HG03025 (cell line): Measurements from ENCODE around the gene SIN3A.
"Not testable (repeated sequence)": the region's sequence is repeated elsewhere in the genome, so short reads cannot be mapped to it uniquely, and the experiment has no call there.

Experiments
- ATAC-seq: cut with Tn5 transposase; IDR thresholded peaks from one replicate; pipeline ENCODE4 v1.9.1; 2021; ENCODE audit warnings: mild to moderate bottlenecking, moderate library complexity; ENCODE audit not compliant: unreplicated experiment, low FRiP score

The SIN3A gene

DNA sequence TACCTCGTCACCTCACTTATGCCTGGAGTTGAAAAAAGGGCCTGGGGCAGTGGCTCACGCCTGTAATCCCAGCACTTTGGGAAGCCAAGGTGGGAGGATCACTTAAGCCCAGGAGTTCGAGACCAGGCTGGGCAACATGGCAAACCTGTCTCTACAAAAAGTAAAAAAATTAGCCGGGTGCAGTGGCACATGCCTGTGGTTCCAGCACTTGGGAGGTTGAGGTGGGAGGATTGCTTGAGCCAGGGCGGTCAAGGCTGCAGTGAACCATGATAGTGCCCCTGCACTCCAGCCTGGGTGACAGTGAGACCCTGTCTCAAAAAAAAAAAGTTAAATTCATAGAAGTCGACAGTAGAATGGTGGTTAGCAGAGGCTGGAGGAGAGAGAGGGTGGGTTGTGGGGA, 109.3 kb downstream of the SIN3A start:
- ATAC-seq, result no peak

- no peak for ATAC-seq
These were observed 111.8 kb downstream of the SIN3A start for GRCh38 chr15:75339531-75340240.

DNA sequence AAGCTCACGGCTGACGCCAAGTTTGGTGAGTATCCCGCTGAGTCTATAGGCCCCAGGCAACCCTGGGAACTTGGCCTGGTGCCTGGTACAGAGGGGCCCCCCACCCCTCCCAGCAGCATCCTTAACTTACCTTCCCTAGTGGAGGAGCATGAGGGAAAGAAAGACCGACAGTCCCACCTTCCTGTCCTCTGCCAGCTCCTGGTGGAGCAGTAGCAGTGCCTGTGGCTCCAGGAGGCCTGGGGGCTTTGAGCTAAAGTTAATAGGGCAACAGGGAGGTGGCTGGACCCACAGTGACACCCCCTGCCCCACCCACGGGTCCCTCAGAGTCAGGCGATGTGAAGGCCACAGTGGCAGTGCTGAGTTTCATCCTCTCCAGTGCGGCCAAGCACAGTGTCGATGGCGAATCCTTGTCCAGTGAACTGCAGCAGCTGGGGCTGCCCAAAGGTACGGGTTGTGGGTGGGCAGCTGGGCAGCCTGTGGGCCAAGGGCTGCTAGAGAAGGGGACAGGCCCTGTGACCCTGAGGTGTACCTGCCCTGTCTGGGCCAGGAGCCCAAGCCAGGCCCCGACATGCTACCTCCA, 112.7 kb downstream of the SIN3A start:
- no peak for ATAC-seq

- no peak for ATAC-seq
These were observed 115.7 kb downstream of the SIN3A start, which contains the start of gene COMMD4 for GRCh38 chr15:75335705-75336355. TSS of gene COMMD4 (plus strand) at chr15:75336063. CDS start at chr15:75336090, 27 bp downstream.

DNA sequence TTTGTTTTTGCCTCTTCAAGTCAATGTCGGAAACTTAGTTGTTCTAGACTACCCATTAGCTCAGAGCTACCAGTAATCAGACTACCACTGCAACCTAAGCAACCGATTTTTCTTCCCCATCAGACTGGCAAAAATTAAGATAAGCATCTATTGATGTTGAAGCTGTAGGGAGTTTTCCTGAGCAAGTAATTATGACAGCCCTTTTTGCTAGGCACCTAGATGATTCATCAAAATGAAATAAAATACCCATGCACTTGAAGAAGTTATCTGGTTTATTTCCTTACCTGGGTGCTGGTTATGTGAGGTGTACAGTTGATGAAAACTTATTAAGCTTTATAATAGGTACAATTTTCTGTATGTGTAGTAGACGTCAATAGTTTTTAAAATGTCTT, 116.2 kb downstream of the SIN3A start:
- ATAC-seq, result no peak

DNA sequence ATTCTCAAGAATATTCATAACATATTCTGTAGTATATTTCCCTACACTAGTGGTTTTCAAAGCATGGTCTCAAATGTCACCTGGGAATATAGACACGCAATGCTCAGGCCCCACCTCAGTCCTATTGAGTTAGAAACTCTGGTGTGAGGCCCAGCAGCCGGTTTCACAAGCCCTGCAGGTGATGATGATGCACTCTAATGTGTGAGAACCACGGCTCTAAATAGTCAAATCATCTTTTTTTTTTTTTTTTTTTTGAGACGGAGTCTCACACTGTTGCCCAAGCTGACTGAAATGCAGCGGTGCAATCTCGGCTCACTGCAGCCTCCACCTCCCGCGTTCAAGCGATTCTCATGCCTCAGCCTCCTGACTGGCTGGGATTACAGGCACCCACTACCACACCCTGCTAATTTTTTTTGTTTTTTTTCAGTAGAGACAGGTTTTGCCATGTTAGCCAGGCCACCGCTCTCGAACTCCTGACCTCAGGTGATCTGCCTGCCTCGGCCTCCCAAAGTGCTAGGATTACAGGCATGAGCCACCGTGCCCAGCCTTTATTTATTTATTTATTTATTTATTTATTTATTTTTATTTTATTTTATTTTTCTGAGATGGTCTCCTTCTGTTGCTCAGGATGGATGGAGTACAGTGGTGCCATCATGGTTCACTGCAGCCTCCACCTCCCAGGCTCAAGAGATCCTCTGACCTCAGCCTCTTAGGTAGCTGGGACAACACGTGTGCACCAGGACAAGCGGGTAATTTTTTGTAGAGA, 117.7 kb downstream of the SIN3A start:
- not testable (repeated sequence) for ATAC-seq

DNA sequence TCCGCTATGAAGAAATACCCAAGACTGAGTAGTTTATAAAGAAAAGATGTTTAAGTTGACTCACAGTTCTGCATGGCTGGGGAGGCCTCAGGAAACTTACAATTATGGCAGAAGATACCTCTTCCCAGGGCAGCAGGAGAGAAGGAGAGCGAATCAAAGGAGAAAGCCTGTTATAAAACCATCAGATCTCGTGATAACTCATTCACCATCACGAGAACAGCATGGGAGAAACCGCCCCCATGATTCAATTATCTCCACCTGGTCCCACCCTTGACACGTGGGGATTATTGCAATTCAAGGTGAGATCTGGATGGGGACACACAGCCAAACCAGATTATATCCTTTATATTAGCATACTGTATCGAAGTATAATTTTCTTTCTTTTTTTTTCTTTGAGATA, 119.4 kb downstream of the SIN3A start:
- not testable (repeated sequence) for ATAC-seq

DNA sequence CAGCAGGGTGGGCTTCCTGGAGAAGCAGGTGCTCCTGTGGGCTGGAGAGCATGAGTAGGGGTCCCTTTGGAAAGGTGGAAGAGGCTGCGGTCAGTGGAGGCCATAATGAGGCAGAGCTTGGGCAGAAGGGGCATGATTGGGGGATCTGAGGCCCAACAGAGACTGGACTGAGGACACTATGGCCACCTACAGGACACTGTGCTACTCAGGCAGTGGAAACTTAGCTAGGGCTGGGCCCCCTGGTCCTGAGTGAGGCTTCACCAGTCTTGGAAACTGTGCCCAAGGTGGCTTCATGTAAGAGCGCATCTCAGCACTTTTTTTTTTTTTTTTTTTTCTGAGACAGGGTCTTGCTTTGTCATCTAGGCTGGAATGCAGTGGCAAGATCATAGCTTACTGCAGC, 121.9 kb downstream of the SIN3A start:
- no peak for ATAC-seq

DNA sequence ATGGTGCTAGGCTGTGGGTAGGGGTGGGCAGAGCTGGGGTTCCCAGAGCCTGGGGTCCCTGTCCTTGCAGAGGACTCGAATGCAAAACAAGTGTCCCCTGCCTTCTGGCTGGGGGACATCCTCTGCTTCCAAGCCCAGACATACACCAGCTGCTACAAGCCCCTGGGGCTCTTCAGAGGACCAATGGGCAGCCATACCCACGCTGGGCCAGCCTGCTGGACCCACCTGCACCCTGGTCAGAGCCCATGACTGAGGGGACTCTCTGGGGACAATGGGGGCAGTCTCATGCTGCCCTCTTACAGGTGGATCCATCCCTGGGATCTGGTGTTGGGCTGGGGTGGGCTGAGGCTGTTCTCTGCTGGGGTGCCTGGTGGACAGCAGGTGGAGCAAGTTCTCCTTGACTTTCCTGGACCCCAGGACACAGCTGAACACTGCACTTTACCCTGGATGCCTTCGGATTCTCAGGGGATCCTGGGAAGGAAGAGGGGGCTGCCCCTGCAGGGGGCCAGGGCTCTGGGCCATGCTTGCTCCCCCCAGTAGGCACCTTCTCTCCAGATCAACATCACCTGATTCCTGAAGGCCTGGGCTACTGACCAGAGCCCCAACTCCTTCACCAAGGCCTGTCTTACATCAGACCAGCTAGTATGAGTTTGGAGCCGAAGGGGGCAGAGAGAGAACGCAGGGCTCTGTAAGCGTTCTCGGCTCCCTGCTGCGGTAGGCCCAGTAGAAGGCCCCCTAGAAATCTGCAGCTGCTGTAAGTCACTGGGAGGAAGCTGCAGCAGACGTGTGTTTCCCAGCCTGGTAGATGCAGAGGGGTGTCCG, 122.8 kb downstream of the SIN3A start:
- ATAC-seq, result no peak

GRCh38 chr15:75327491-75327890, 124.0 kb downstream of the SIN3A start:
- no peak for ATAC-seq

GRCh38 chr15:75327005-75327404, 124.5 kb downstream of the SIN3A start:
- no peak for ATAC-seq

- ATAC-seq, result no peak
These were observed 125.6 kb downstream of the SIN3A start for GRCh38 chr15:75325922-75326321.

- no peak for ATAC-seq
These were observed 129.8 kb downstream of the SIN3A start for GRCh38 chr15:75321711-75322110.
